DMS 273 (cell line): ENCODE measurements around the gene MED8.
"Not testable (repeated sequence)": the region's sequence is repeated elsewhere in the genome, so short reads cannot be mapped to it uniquely, and the experiment has no call there.

Source experiments
- DNase-seq: peaks from one replicate; lab custom pipeline; 2025; ENCODE audit not compliant: unreplicated experiment; lab: John Stamatoyannopoulos, UW

Gene MED8

DNA sequence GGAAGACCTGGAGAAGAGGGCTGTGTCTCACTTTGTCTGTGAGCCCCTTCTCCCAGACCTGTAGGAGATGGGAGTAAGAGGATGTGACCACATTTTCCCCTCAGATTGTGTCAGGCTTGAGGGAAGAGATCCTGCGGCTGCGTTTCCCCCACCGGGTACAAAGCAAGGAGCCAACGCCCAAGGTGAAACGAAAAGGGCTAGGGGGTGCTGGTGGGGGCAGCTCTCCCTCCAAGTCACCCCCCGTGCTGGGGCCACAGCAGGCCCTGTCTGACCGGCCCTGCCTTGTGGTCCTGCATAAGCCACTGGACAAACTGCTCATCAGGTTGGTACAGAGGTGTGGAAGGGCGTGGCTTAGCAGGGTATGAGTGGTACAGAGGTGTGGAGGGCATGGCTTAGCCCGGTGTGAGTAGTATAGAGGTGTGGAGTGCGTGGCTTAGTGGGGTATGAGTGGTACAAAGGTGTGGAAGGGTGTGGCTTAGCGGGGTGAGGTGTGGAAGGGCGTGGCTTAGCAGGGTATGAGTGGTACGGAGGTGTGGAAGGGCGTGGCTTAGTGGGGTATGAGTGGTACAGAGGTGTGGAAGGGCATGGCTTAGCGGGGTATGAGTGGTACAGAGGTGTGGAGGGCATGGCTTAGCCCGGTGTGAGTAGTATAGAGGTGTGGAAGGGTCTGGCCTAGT is 33.5 kb upstream of the MED8 start:
- DNase-seq = no peak

DNA sequence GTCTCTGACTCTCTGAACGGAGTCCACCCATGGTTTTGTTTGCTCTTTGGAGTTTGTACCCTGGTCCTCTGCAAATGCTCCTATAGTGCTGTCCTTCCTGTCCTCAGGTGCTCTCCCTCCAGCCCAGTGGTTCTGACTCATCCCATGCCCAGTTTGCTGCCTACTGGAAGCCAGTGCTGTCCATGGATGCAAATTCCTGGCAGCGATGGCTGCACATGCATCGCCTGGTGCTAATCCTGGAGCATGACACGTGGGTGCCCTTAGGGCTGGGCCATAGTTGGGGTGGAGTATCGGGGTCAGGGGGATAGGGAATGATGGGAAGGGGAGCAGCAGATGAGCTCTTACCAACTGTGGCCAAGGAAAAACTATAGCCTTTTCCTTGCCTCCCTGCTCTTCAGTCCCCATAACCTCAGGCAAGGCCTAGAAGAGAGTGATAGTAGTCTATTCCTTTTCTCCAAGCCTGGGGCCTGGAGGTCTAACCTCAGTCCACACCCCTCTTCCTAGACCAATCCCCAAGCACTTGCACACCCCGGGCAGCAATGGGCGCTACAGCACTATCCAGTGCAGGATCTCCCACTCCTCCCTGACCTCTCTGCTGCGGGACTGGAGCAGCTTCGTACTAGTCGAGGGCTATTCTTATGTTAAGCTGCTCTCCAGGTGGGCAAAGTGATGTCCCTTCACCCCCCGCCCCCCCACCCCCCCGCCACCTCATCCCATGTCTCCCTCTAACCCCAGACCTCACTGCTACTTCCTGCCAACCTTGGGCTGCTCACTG is 32.6 kb upstream of the MED8 start:
- DNase-seq = no peak

- DNase-seq = no peak
Observed at GRCh38 chr1:43421396-43421795, 31.8 kb upstream of the MED8 start.

DNA sequence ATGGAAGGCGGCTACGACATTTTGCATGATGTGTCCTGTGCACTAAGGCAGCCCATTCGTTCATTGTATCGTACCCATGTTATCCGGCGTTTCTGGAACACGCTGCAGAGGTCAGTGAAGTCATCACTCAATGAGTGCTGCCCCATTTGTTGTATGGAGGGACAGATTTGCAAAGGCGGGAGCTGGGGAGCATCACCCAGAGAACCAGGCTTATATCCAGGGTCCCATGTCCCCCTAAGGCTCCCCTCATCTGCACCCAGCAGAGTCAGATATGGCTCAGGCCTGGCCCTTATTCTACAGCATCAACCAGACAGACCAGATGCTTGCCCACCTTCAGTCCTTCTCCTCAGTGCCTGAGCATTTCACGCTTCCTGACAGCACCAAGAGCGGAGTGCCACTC is 31.3 kb upstream of the MED8 start:
- DNase-seq = no peak

DNA sequence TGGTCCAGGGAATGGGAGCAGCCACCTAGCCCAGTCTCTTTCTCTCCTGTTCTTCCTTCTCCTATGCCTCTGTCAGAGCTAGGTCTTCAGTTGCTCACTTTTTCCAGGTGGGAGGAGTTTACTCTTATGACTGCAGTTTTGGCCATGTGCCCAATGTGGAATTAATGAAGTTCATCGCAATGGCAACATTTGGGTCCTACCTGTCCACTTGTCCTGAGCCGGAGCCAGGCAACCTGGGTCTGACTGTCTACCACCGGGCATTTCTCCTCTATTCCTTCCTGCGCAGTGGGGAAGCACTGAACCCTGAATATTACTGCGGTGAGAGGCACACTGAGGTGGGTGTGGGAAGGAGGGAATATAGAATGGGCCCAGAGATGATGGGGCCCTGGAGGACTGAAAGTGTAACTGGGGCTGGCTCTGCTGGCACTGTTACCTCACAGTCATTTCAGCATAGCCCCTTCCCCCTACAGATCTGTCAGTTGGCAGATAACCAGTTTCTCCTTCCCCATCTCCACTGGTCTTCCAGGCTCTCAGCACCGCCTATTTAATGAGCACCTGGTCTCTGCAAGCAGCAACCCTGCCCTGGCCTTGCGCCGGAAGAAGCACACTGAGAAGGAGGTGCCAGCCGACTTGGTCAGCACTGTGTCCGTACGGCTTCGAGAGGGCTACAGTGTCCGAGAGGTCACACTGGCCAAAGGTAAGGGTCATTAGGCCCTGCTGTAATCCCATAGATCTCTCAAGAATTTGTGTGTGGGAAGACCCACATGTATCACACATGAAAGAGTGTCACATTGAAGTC is 30.2 kb upstream of the MED8 start:
- DNase-seq = no peak

GRCh38 chr1:43418858-43419257 is 29.3 kb upstream of the MED8 start:
- DNase-seq = no peak

- DNase-seq = no peak
Observed at GRCh38 chr1:43415901-43416300, 26.3 kb upstream of the MED8 start.

- peak; percentile 83 for DNase-seq
Observed at GRCh38 chr1:43414634-43415223, 25.1 kb upstream of the MED8 start.

DNA sequence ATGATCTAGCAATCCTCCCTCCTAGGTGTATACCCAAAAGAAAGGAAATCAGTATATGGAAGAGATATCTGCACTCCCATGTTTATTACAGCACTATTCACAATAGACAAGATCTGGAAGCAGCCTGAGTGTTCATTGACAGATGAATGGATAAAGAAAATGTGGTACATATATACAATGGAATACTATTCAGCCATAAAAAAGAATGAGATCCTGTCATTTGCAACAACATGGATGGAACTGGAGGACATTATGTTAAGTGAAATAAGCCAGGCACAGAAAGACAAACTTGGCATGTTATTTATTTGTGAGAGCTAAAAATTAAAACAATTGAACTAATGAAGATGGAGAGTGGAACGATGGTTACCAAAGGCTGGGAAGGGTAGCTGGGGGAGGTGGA is 23.8 kb upstream of the MED8 start:
- DNase-seq = not testable (repeated sequence)

- DNase-seq = no peak
Observed at GRCh38 chr1:43410571-43410970, 21.0 kb upstream of the MED8 start.

DNA sequence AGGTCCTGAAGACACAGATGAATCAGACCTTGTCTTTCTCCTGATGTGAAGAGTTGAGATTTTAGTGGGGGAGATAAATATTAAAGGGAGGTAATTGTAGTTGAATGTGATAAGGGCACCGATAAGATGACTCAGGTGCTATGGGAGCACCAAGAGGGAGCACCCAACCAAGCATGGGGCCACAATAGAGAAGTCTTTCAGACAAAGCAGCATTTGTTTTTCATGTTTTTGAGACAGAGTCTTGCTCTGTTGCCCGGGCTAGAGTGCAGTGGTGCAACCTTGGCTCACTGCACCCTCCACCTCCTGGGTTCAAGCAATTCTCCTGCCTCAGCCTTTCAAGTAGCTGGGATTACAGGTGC is 16.3 kb upstream of the MED8 start:
- no peak for DNase-seq

DNA sequence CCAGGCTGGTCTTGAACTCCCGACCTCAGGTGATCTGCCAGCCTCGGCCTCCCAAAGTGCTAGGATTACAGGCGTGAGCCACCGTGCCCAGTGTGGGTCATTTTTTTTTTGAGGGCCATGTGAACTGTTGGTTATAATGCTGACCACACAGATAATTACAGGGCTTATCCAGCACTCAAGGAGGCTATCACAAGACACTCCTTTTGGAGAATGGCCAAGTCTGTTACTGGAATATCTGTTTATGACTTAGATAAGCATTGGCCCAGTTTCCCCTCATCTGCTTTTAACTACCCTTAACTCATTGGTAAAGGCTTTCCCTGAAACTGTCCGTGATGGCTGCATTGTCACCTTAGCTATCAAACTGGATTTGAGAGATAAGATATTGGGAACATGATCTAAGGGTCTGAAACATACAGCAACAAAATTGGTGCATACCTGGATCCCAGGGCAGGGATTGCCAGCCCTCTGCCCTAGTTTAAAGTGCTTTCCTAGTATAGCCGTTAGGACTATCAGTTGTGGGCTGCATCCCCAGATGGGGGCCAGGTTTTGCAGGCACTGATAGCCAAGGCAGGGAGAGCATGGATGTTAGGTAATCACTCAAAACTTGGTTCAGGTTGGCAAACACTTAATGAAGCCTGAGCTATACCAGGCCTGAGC is 15.7 kb upstream of the MED8 start:
- no peak for DNase-seq

DNA sequence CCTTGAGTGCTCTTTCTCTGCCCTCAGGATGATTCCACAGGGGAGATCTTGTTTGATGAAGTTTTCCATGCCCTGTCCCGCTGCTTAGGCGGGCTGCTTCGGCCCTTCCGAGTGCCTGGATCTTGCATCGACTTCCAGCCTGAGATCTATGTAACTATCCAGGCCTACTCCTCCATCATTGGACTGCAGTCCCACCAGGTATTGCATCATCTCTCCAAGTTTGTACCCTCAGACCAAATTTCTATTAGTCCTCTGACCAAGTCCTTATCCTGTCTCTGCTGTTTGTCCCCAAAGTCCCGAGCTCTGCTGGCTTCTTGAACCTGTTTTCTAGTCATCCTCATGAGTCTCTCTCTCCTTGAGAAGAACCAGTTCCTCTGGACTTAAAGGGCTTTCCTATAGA is 14.8 kb upstream of the MED8 start:
- DNase-seq = no peak

DNA sequence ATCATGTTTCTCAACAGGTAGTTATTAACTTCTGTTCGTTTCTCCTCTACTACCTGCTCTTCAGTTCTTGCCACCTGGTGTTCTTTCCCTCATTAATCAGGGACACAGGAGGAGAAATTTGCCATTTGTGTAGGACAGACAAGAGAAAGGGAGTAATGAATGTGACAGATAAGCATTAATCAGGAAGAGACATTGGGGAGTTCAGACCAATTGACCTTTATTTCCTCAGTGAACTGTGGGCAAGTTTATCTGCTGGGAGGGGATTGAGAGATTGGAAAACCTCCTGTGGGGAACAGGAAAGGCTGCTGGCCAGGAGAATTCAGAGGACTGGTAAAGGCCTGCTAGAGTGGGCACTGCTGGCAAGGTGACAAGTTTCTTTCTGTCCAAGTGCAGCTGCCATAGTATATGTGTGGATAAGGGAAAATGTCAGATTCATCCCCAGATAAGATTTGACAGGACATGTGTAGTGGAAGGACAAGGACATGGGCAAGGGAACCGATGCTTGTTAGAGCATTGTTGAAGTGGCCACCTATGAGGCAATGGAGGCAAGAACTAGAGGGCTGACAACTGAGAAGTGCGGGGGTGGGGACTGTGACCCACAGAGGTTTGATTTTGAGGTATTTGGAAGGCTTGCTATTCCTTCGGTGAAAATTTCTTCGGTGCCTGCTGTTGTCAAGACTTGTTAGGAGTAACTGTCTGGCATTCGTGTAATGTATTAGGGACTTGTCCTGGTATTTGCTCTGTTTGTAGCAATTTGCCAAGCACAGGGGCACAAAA is 12.7 kb upstream of the MED8 start:
- DNase-seq = no peak

GRCh38 chr1:43400441-43400840 is 10.8 kb upstream of the MED8 start:
- DNase-seq = not testable (repeated sequence)

DNA sequence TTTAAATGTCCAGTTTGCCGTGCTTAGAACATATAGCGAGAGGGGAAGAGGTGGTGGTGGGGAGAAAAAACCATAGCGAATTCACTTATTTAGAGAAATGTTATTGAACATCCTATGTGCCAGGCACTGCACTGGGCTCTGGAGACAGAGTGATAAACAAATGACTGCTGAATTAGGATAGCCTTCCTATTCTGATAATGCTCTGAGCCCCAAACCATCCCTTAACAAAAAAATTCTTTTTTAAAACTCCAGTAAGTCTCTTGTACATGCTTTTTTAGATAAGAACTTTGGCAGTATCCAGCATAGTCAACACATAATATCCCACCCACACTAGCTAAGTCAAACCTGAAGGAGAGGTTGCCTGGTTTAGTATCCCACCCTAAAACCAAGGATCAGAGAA is 8.6 kb upstream of the MED8 start:
- no peak for DNase-seq

DNA sequence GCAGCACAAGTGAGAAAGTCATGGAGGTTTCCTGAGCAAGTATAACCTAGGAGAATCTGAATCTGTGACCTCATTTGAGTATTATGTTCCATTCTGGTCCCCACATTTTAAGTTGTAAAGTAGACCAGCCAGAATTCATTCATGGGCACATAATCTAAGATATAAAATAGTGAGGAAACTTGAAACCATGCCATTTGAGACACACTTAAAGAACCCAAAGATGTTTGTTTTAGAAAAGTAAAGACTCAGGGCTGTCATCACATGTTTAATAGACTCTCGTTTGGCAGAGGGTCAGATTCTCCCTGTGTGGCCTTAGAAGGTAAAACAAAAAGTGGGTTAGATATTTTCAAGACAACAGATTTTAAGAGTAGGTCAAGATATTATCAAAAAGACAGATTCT is 6.5 kb upstream of the MED8 start:
- DNase-seq = no peak

GRCh38 chr1:43395523-43395922 is 5.9 kb upstream of the MED8 start:
- DNase-seq = no peak

GRCh38 chr1:43392702-43393101 is 3.1 kb upstream of the MED8 start:
- no peak for DNase-seq

- DNase-seq = peak; percentile 13
Observed at GRCh38 chr1:43388613-43389012, 987 bp downstream of the MED8 start.
